K562 (cell line): ENCODE measurements around the gene GOLPH3L. TPM values are rescaled to one million over a fixed set of nuclear protein-coding genes. Genes with fewer than 3 reads are reported as not detected.

Experiments
- ARID3B ChIP-seq: fragments of 250-450 bp; sonication (Bioruptor Pico); IDR thresholded peaks from 2 replicates; pipeline ENCODE4 v1.4.0; 2020; ENCODE audit warnings: borderline replicate concordance
- CCAR2 ChIP-seq: fragments of 200-400 bp; formaldehyde crosslinking; IDR thresholded peaks from 2 replicates; pipeline ENCODE4 v1.6.1; 2017; ENCODE audit warnings: mild to moderate bottlenecking, low read depth, low read length
- KLF1 ChIP-seq: fragments of 450-650 bp; IDR thresholded peaks from 2 replicates; pipeline ENCODE4 v1.6.1; 2016; ENCODE audit warnings: missing genetic modification characterization, missing compliant biosample characterization
- LCOR ChIP-seq: sonication (generic); formaldehyde crosslinking; IDR thresholded peaks from 2 replicates; pipeline ENCODE4 v1.8.0; 2022; ENCODE audit warnings: mild to moderate bottlenecking, missing genetic modification reagents
- MEF2D ChIP-seq: conservative IDR thresholded peaks from 2 replicates; pipeline ENCODE4 v1.6.1; 2016; ENCODE audit warnings: low read depth, missing genetic modification characterization, missing compliant biosample characterization
- SAFB2 ChIP-seq: fragments of 200-400 bp; formaldehyde crosslinking; IDR thresholded peaks from 2 replicates; pipeline ENCODE4 v1.6.1; 2018; ENCODE audit warnings: borderline replicate concordance, low read length, low read depth, moderate library complexity; ENCODE audit not compliant: severe bottlenecking
- SMARCA5 ChIP-seq: fragments of 450-650 bp; IDR thresholded peaks from 2 replicates; pipeline ENCODE4 v1.6.1; 2016
- ZBTB9 ChIP-seq: fragments of 450-650 bp; formaldehyde crosslinking; IDR thresholded peaks from 2 replicates; pipeline ENCODE4 v1.4.0; 2020; ENCODE audit warnings: mild to moderate bottlenecking, moderate library complexity
- ZC3H11A ChIP-seq: IDR thresholded peaks from 2 replicates; pipeline ENCODE4 v1.6.1; 2012; ENCODE audit warnings: low read depth, low read length, improper control_type of control experiment
- ZNF140 ChIP-seq: fragments of 250-450 bp; sonication (Bioruptor Pico); IDR thresholded peaks from 2 replicates; pipeline ENCODE4 v1.8.0; 2021; ENCODE audit warnings: moderate library complexity, mild to moderate bottlenecking, inconsistent platforms
- ZNF174 ChIP-seq: fragments of 250-450 bp; sonication (Bioruptor Pico); IDR thresholded peaks from 2 replicates; pipeline ENCODE4 v1.4.0; 2020; ENCODE audit warnings: mild to moderate bottlenecking
- ZNF592 ChIP-seq: fragments of 450-650 bp; IDR thresholded peaks from 2 replicates; pipeline ENCODE4 v1.6.1; 2017; ENCODE audit warnings: antibody characterized with exemption, mild to moderate bottlenecking
- ZNF639 ChIP-seq, 2 experiments: fragments of 200-800 bp in 1 of 2; sonication (Bioruptor generic) in 1 of 2; sonication (generic) in 1 of 2; formaldehyde crosslinking in 1 of 2; IDR thresholded peaks in 1 of 2; conservative IDR thresholded peaks in 1 of 2; 2 replicates each; pipeline versions ENCODE4 v1.5.0 to v1.6.1; 2016 to 2020; ENCODE audit warnings: missing compliant biosample characterization in 1 of 2, missing genetic modification characterization in 1 of 2, missing genetic modification reagents in 1 of 2
- polyA plus RNA-seq, 8 experiments: library from polyadenylated mRNA; depleted of rRNA in 4 of 8; stranded (reverse) in 5 of 8; unstranded in 3 of 8; fragments of >200 nt; fragmentation: Nextera tagmentation in 2 of 8; fragmentation: Illumina TruSeq in 1 of 8; extraction: Ambion mirVana in 2 of 8; extraction: Trizol in 1 of 8; gene quantifications; 2 replicates each; pipeline versions ENCODE4 v1.2.1 to v1.2.3, GENCODE V29; 2011 to 2014; ENCODE audit warnings: inconsistent platforms in 1 of 8, missing spikeins in 1 of 8
- total RNA-seq, 7 experiments: library from RNA; depleted of rRNA in 6 of 7; stranded (reverse); fragments of >200 nt in 6 of 7; fragmentation: Illumina TruSeq in 2 of 7; extraction: Trizol in 2 of 7; gene quantifications; 2 replicates each; pipeline versions ENCODE4 v1.2.1 to v1.2.3, GENCODE V29; 2011 to 2021; ENCODE audit warnings: low replicate concordance in 1 of 7
- TF ChIP-seq, protein P1 (sequence below): sonication (generic); formaldehyde crosslinking; IDR thresholded peaks from 2 replicates; pipeline ENCODE4 v1.8.1; 2023; ENCODE audit warnings: mild to moderate bottlenecking, missing genetic modification reagents
- TF ChIP-seq, protein P2 (sequence below), 2 experiments: fragments of 250-450 bp in 1 of 2; fragments of 450-650 bp in 1 of 2; sonication (Bioruptor Pico) in 1 of 2; IDR thresholded peaks; 2 replicates each; pipeline versions ENCODE4 v1.6.1 to v1.8.0; 2016 to 2021; ENCODE audit warnings: mild to moderate bottlenecking in 2 of 2, moderate library complexity in 2 of 2, missing compliant biosample characterization in 1 of 2, missing genetic modification characterization in 1 of 2

The GOLPH3L gene
- total and polyA plus RNA-seq, 9 of the 15 experiments (the other 6 are each of a cell fraction or from before 2014, with no cell fraction given), result 8.1 to 42.1 (median 21.6) TPM

- peak; percentile 96 for TF ChIP-seq ZNF592
- TF ChIP-seq ZNF639 (CRISPR knock-in tag; conservative IDR thresholded peaks at IDR 0.05 in 1 of 2, IDR thresholded peaks at IDR 0.05 in 1 of 2), result peak in 1 of 2 experiments; percentile 61; a peak in 2 of 4 replicates
- TF ChIP-seq, protein P1, sequence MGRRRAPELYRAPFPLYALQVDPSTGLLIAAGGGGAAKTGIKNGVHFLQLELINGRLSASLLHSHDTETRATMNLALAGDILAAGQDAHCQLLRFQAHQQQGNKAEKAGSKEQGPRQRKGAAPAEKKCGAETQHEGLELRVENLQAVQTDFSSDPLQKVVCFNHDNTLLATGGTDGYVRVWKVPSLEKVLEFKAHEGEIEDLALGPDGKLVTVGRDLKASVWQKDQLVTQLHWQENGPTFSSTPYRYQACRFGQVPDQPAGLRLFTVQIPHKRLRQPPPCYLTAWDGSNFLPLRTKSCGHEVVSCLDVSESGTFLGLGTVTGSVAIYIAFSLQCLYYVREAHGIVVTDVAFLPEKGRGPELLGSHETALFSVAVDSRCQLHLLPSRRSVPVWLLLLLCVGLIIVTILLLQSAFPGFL, result no peak
- TF ChIP-seq ZNF140, result no peak
- TF ChIP-seq ZBTB9 (CRISPR knock-in tag), result 0 out of 2 replicates have a peak, but pooled peaks have one; percentile 43
- TF ChIP-seq ARID3B, result 0 out of 2 replicates have a peak, but pooled peaks have one; percentile 32
- TF ChIP-seq SAFB2, result no peak
- TF ChIP-seq ZC3H11A, result no peak
- TF ChIP-seq ZNF174 (CRISPR knock-in tag), result no peak
- TF ChIP-seq SMARCA5, result no peak; the same call in 1 of the 2 replicates
- TF ChIP-seq, protein P2, sequence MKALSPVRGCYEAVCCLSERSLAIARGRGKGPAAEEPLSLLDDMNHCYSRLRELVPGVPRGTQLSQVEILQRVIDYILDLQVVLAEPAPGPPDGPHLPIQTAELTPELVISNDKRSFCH (CRISPR knock-in tag; IDR thresholded peaks at IDR 0.05), result no peak
- TF ChIP-seq, protein P2 (tag; IDR thresholded peaks at IDR 0.05), result peak; percentile 52; the same call in 1 of the 2 replicates
- TF ChIP-seq CCAR2, result no peak
- no peak for TF ChIP-seq LCOR (CRISPR knock-in tag)
- TF ChIP-seq KLF1, result no peak
- no peak for TF ChIP-seq MEF2D (tag)
These were observed 83.7 kb downstream of the GOLPH3L start (continued) for GRCh38 chr1:150613061-150613920.
